ACC112 (cell line): ENCODE data around the gene PARP1.

Experiments
- H2AFZ ChIP-seq: fragments of 200-600 bp; sonication (generic); one replicate; pipeline ENCODE4 v1.6.0; 2017; ENCODE audit warnings: antibody characterized with exemption, low read length; ENCODE audit not compliant: unreplicated experiment
- H3K27ac ChIP-seq: fragments of 200-600 bp; sonication (generic); 2 replicates; pipeline ENCODE4 v1.5.1; 2014; ENCODE audit warnings: low read depth, mild to moderate bottlenecking, antibody characterized with exemption, low read length, moderate library complexity
- H3K27me3 ChIP-seq: fragments of 200-600 bp; sonication (generic); 2 replicates; pipeline ENCODE4 v1.6.1; 2014; ENCODE audit warnings: mild to moderate bottlenecking, antibody characterized with exemption, low read length, moderate library complexity, mixed read lengths; ENCODE audit not compliant: insufficient read depth
- H3K36me3 ChIP-seq: fragments of 200-600 bp; sonication (generic); 2 replicates; pipeline ENCODE4 v1.6.1; 2016; ENCODE audit warnings: mild to moderate bottlenecking, antibody characterized with exemption, low read length, moderate library complexity, mixed read lengths; ENCODE audit not compliant: insufficient read depth
- H3K4me1 ChIP-seq: fragments of 200-600 bp; sonication (generic); one replicate; pipeline ENCODE4 v1.6.1; 2016; ENCODE audit warnings: low read length, mixed read lengths; ENCODE audit not compliant: insufficient read depth, unreplicated experiment, control insufficient read depth
- H3K4me3 ChIP-seq: fragments of 200-600 bp; sonication (generic); 2 replicates; pipeline ENCODE4 v1.5.1; 2014; ENCODE audit warnings: mild to moderate bottlenecking, low read depth, low read length
- H3K79me2 ChIP-seq: fragments of 200-600 bp; sonication (generic); one replicate; pipeline ENCODE4 v1.6.0; 2016; ENCODE audit warnings: low read length; ENCODE audit not compliant: control insufficient read depth, unreplicated experiment, insufficient read depth

PARP1 gene

GRCh38 chr1:226364514-226364899 is 43.4 kb downstream of the PARP1 start:
- Histone ChIP-seq H3K27me3 (no peaks in the 10 kb centered on the region), H3K79me2 (no peaks in the 10 kb centered on the region), H3K36me3 (peaks cover 48% of the 10 kb centered on the region; the same call in 1 of the 2 replicates), H2AFZ (no peak overlapping the region), H3K27ac (no peak overlapping the region), H3K4me1 (peaks cover 10% of the 10 kb centered on the region), H3K4me3 (no peak overlapping the region)

GRCh38 chr1:226363801-226364513 is 43.9 kb downstream of the PARP1 start:
- Histone ChIP-seq H3K36me3 (peaks cover 49% of the 10 kb centered on the region; the same call in 1 of the 2 replicates), H3K79me2 (no peaks in the 10 kb centered on the region), H3K27ac (no peak overlapping the region), H3K4me3 (no peak overlapping the region), H3K27me3 (no peaks in the 10 kb centered on the region), H3K4me1 (peaks cover 10% of the 10 kb centered on the region), H2AFZ (no peak overlapping the region)

- Histone ChIP-seq H2AFZ (no peak overlapping the region), H3K4me3 (no peak overlapping the region), H3K27ac (no peak overlapping the region), H3K79me2 (no peaks in the 10 kb centered on the region), H3K27me3 (no peaks in the 10 kb centered on the region), H3K4me1 (peaks cover 10% of the 10 kb centered on the region), H3K36me3 (peaks cover 44% of the 10 kb centered on the region; the same call in 1 of the 2 replicates)
Observed at GRCh38 chr1:226362891-226363447, 44.9 kb downstream of the PARP1 start.

- no peak overlapping the region for H3K27ac ChIP-seq
- no peaks in the 10 kb centered on the region for H3K27me3 ChIP-seq
- H3K4me3 ChIP-seq: no peak overlapping the region
- peaks cover 10% of the 10 kb centered on the region for H3K4me1 ChIP-seq
- peaks cover 38% of the 10 kb centered on the region; the same call in 1 of the 2 replicates for H3K36me3 ChIP-seq
- no peak overlapping the region for H2AFZ ChIP-seq
- H3K79me2 ChIP-seq: no peaks in the 10 kb centered on the region
Observed at GRCh38 chr1:226362361-226362760, 45.5 kb downstream of the PARP1 start.

GRCh38 chr1:226360106-226360746 is 47.7 kb downstream of the PARP1 start:
- Histone ChIP-seq H3K27me3 (no peaks in the 10 kb centered on the region), H2AFZ (no peak overlapping the region), H3K4me1 (no peaks in the 10 kb centered on the region), H3K79me2 (no peaks in the 10 kb centered on the region), H3K36me3 (peaks cover 29% of the 10 kb centered on the region; the same call in 1 of the 2 replicates), H3K4me3 (no peak overlapping the region), H3K27ac (no peak overlapping the region)

GRCh38 chr1:226357416-226357815 is 50.5 kb downstream of the PARP1 start:
- no peak overlapping the region for H3K4me3 ChIP-seq
- no peak overlapping the region for H3K27ac ChIP-seq
- no peaks in the 10 kb centered on the region for H3K4me1 ChIP-seq
- no peaks in the 10 kb centered on the region for H3K79me2 ChIP-seq
- H3K27me3 ChIP-seq: no peaks in the 10 kb centered on the region
- no peak overlapping the region for H2AFZ ChIP-seq
- peaks cover 17% of the 10 kb centered on the region; the same call in 1 of the 2 replicates for H3K36me3 ChIP-seq

GRCh38 chr1:226355669-226356551 is 52.0 kb downstream of the PARP1 start:
- Histone ChIP-seq H3K79me2 (no peaks in the 10 kb centered on the region), H3K4me3 (no peak overlapping the region), H3K4me1 (no peaks in the 10 kb centered on the region), H2AFZ (no peak overlapping the region), H3K27ac (no peak overlapping the region), H3K27me3 (no peaks in the 10 kb centered on the region), H3K36me3 (0 out of 2 replicates have a peak, but pooled peaks cover 11% of the 10 kb centered on the region)

GRCh38 chr1:226355016-226355415 is 52.9 kb downstream of the PARP1 start:
- Histone ChIP-seq H3K27me3 (no peaks in the 10 kb centered on the region), H3K79me2 (no peaks in the 10 kb centered on the region), H3K4me3 (no peak overlapping the region), H3K27ac (no peak overlapping the region), H2AFZ (no peak overlapping the region), H3K36me3 (0 out of 2 replicates have a peak, but pooled peaks cover 5% of the 10 kb centered on the region), H3K4me1 (no peaks in the 10 kb centered on the region)

- Histone ChIP-seq H3K27ac (no peak overlapping the region), H3K79me2 (no peaks in the 10 kb centered on the region), H3K4me1 (no peaks in the 10 kb centered on the region), H3K4me3 (no peak overlapping the region), H3K27me3 (no peaks in the 10 kb centered on the region), H3K36me3 (no peaks in the 10 kb centered on the region), H2AFZ (no peak overlapping the region)
Observed at GRCh38 chr1:226353698-226354525, 54.0 kb downstream of the PARP1 start.

- Histone ChIP-seq H3K79me2 (no peaks in the 10 kb centered on the region), H3K27ac (no peak overlapping the region), H2AFZ (no peak overlapping the region), H3K36me3 (no peaks in the 10 kb centered on the region), H3K27me3 (no peaks in the 10 kb centered on the region), H3K4me3 (no peak overlapping the region), H3K4me1 (no peaks in the 10 kb centered on the region)
Observed at GRCh38 chr1:226351709-226352108, 56.2 kb downstream of the PARP1 start.
